ENCODE measurements around the gene KCNMA1.

KCNMA1 gene

DNA sequence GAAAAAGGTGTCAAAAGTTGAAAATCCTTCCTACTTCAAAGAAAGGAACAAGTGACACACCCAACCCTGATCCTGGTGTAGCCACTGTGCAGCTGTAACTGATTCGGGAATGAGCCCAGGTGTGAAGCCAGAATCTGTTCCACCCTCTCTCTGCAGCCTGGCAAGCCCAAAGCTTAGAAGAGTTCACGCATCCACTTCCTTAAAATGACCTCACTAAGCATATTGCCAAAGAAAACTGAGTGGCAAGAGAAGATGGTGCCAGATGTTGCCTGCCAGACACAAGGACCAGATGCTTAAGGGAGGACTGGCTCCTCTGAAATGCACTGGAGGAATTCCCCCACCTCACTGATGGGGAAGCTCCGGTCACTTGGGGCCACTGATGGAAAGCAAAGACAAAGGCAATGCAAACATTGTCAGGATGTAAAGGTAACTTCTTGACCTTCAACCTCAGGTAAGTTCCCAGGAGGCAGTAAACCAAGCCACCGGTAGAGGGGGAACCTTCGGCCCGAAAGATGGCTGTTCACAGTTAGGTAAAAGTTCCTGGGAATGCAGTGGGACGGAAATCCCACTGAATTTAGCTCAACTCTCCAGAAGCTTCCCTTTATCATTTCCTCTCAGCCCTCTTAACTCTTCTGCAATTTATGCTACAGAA is 554.9 kb downstream of the KCNMA1 start:
- DNase-seq, result no peak

DNA sequence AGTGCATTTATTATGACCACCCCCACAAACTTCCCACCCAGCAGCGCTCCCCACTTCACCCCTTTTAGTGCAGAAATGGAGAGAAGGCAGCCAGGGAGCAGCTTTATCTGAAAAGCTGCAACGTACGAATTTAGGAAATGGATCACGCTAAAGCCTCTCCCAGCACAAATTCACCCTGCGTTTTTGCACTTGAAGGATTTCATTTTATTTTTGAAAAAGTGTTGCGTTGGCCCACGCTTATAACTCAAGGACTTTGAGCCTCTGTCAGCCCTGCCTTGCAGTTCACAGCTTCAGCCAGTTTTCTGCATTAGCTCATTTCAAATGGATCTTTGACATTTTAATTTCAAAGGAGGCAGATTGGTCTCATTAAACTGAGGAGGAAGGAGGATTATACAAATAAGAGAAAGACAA is 556.1 kb downstream of the KCNMA1 start:
- DNase-seq, result no peak

DNA sequence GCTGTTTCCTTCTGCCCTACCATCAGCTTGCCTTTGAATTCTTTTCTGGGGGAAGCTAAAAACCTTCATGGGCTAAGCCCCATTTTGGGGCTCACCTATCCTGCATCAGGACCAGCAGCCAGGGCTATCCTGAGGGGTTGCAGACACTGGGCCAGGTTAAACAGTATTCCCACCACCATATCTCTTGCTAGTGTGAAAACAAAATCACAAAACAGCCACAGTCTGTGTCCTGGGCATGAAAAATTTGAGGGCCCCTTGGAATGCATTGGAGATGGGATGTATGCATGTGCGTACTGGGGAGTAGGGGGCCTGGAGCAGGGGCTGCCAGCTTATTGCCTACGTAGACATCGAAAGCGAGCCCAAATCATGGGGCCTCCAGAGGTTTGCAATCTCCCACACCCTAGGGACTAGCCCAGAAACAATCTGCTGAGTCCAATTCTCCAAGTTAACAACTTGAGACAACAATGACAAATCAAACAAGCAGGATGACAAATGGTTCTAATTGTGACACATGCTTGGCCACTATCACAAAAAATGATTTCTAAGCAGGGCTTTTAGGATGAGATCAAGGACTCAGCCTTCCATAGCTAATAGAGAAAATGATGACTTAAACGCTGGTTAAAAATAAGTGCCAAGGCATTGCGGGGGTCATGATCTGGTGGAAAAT is 557.1 kb downstream of the KCNMA1 start:
- DNase-seq, result no peak

DNA sequence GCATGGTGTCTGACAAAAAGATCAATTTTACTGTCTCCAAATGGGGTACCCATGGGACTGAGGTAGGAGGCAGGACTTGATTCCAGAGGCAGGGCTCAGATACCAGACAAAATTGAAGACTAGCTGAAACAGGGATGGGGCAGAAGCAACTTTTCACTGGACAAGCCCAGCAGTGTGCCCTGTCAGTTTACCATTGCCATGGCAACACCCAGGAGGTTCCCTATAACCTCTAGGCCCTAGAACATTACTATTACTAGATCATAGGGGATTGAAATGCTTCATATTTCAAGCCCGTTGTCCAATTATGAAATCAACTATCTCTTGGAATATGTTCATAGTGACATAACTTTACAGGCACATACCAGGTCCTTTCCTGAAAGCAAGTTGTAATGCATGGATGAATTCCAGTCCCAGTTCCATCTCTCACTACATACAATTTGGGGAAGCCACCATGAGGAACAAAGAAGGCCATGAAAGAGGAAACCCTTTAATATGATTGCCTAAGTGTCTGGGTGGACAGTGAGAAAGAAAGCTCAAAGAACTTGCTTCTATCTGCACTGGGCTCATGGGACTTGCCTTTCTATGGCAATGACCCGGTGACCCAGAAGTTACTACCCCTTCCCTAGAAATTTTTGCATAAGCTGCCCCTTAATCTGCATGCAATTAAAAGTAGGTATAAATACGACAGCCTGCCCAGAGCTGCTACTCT is 557.9 kb downstream of the KCNMA1 start:
- no peak for DNase-seq

DNA sequence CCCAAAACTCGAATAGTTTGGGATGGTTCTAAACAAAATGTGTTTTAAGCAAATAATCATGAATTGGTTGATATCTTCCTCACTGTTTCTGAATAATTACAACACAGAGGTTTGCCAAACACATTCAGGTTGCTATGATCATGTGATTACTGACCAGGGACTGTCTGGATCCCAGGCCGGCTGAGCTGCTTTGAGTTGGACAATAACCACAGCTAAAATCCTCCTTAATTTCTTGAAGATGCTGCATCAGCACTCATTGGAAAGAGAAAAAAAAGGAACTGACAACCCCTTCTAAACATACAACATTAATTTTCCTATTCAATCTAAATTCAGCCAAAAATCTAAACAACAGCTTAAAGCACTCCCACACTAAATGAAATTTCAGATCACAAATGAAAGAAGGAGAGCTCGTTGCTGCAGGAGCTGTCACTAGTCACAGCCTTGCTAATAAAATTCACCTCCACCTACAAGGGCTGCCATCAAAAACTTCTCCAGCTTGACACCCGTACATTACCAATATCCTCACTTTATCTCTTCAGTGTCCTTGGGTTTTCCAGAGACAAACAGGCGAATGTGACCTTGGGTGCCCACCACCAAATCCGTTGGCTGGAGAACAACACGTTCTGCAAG is 560.2 kb downstream of the KCNMA1 start:
- DNase-seq, result no peak

DNA sequence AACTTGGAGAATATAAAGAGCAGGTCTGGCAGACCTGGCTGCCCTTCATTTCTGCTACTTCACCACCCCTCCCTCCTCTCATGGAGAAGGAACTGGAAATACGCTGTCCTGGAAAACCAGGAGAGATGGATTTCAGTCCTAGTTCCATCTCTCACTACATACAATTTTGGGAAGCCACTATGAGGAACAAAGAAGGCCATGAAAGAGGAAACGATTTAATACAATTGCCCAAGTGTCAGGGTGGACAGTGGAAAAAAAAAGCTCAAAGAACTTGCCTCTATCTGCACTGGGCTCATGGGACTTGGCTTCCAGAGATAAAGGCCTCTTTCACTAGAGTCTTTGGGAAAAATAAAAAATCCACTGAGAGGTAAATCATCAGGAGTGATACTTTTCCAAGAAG is 561.7 kb downstream of the KCNMA1 start:
- DNase-seq, result no peak

DNA sequence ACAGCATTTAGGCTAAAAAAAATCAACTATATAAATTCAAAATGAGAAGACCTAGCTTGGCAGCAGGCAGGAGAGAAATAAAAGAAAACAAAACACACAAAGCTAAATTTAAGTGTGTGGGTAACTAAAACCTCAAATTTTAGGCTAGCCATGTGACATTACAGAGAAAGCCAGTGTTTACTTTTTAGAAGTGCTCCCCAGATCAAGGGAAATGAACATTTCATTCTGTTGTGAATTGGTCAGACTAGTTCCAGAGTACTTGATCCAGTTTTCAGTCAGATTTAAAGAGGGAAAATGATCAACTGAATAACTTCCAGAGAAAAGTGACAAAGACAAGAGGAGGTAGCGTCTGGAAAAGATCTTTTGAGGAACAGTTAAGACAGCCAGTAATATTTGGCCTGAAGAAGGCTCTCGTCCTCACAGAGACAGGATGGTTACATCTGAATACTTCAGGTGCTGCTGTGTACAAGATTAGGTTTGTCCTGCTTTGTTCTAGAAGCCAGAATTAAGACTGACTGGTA is 563.4 kb downstream of the KCNMA1 start:
- no peak for DNase-seq

DNA sequence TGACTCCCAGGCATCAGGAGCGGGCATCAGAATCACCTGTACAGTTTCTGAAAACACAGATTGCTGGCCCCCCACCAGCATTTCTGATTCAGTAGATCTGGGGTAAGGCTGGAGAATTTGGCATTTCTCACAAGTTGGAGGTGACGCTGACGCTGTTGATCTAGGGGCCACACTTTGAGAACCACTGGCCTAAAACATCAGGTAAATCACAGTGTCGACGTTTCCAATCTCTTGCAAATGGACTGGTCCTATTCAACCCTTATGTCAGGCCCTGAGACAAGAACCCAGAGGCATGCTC is 564.0 kb downstream of the KCNMA1 start:
- DNase-seq, result no peak

DNA sequence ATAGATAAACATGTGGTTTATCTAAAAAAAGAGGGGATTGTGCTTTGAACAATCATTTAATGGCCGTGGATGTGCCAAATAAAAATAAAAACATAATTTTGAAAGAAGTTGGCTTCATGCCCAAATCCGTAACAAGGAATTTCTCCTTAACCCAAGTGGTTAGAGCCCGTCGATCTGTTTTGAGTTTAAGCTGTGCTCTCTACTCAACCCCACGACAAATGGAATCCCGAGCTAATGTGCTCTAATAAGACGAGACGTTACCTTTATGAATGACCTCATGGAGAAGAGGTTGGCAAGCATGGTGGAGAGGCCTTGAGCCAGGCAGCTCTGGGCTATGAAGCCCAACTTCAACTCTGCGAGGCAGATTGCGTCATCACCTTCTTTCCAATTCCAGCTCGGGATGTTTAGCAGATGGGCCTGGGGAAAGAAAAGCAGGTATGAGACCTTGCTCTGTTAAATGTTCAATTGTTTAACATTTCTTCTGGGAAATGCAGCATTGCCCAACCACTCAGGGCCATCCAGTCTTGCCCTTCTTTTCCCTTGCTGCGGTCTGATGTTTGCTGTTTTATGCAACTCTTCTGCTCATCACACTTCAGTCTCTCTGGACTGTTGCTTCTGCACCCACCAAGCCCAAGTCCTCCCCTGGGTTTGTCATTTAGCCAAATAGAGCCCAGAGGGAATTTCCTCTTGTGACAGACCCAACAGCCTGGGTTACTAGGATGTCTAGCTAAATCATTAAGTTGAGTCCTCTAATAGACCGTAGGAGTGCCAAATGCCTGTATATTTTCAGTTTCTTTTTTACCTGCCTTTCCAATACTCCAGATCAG is 564.6 kb downstream of the KCNMA1 start:
- DNase-seq, result no peak

DNA sequence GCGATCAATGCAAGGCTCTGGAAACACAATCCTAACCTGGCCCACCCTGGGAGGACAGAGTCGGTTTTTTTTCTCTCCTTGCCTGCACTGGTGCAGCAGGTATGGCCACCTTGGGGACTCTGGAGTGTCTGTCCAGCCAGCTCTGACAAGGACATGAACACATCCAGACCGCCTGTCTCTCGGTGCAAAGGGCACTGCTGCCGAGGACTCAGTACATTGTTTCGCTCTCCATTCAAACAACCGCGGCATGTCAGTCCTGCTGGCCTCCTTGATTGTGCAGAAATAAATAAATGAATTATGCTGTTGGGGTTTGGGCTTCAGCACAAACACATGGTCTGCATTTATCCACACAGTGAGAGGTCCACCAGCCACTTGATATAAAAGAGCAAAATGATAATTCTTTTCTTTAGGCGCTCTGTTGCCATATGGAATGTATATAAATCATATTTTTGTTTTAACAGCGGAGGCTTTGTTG is 565.2 kb downstream of the KCNMA1 start:
- DNase-seq, result no peak

DNA sequence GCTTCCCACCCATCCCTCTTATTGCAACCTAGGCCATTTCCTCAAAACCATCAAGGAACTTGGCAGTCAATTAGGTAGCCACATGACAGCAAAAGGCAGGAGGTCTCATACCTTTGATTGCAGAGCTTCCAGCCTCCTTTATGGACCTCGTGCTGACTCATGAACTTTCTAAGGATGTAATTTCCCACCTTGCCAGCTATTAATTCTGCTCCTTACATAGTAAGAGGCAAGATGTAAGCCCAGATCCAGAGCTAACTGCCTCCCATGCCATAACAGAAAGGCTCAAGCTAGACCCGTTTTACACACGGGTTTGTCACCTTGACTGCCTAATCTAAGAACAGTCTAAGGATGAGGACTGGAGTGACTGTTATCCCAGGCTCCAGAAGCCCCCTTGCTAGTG is 565.7 kb downstream of the KCNMA1 start:
- no peak for DNase-seq

DNA sequence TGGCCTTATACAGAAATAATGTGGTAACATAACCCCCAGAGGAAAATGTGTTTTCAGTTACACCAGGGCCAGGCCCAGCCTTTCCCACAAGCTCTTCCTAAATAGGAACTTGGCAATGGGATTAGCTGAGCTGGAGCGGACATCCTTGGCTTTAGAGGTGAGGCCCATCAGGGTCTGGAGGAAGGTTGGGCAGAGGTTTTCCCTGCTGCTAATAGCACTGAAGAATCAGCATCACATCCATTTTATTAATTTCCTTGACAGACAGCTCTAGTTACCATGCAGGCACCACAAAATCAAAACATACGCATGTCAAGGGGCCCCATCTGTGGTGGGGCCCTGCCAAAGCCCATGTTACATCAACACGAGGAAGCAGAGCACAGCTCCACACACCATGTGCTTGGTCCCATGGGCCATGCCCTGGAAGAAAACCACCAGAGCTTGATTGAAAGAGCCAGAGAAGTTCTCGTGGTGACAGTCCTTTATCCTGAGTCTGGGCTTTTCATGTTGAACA is 566.6 kb downstream of the KCNMA1 start:
- DNase-seq, result no peak

DNA sequence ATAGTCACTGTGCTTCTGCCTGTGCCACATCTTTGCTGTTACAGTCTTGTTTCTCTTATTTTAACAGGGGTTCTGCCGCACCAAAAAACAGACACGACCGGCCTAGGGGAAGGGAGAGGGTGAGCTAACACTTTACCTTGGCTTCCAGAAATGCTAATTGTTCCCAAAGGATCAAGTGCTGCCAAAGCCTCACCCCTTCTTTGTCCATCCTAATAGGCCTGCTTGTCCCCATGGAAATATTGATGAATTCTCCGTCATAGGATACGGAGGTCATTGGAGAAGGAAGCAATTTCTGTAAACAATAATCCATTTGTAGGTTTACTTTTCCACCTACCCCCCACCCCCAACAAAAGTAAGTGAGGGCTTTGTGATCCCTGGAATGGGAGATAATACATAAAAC is 567.3 kb downstream of the KCNMA1 start:
- no peak for DNase-seq

DNA sequence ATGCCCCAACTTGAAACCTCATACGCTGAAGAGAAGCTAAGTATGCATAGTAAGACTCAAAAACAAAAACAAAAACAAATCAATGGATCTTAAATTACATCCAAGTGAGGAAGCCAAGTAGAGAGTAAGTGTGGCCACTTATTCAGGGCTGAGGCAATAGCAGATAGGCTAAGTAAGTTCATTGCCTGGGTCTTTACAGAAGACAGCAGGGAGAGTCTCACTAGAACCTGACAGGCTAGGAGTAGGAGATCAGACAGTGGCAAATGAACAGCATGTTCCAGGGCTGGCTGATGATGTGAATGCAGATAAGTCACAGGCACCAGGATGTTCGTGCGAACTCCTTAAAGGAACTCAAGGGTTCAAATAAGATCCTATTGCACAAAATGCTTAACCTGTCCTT is 568.6 kb downstream of the KCNMA1 start:
- no peak for DNase-seq

DNA sequence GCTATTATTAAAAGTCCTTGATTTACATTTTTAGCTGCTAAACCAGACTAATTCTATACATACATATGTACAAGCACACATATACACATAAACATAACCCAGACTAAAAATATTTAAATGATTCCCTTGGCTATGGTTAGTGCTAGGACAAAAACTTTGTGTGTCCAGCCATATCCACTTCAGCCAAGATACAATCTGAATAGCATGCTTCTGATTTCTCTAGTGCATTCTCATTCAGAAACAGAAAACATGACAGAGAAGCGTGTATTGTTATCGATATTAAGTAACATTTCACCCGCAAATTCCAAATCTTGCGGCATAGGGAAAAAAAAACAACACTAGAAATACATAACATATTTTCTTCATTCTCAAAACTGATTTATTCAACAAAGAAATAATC is 569.3 kb downstream of the KCNMA1 start:
- no peak for DNase-seq

DNA sequence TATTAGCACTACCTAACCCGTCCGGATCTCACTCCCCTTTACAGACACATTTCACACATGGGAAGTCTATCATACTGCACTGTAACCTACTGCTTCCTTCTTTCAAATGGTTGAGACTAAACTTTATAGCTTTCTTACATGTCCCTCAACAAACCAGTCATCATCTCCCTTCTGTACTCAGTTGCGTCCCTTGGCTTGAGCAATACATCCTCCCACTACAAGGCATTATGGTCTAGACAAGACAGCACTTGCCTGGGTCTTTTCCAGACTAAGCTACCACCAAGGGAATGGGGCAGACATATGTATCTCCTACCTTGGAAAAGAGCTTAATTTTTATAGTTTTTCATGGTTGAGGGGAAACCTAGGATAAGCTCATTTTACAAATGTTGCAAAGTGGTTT is 575.2 kb downstream of the KCNMA1 start:
- DNase-seq, result no peak

DNA sequence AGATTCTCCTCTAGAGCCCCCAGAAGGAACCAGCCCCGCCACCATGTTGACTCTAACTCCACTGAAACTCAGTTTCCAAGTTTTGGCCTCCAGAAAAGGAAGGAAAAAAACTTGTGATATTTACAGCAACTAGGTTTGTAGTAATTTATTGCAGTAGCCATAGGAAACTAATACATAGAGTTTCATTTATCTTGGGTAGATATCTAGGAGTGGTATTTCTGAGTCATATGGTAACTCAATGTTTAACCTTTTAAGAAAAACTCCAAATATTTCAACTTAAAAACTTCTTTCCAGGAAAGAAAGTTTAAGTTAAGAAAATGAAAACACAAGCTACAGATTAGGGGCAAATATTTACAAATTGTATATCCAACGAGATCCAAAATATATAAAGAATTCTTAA is 576.7 kb downstream of the KCNMA1 start:
- DNase-seq, result no peak

DNA sequence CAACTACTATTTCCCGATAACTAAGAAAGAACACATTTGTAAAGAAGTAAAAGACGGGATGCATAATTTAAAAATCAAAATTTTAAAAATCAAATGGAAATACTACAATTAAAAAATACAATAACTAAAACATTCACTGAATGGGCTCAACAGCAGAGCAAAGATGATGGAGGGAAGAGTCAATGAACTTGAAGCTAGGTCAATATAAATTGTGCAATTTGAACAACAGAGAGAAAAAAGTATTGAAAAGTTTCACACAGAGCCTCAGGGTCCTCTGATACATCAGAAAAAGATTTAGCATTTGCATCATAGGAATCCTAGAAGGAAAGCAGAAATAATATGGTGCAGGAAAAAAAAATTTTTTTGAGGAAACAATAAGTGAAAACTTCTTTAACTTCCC is 581.0 kb downstream of the KCNMA1 start:
- no peak for DNase-seq

DNA sequence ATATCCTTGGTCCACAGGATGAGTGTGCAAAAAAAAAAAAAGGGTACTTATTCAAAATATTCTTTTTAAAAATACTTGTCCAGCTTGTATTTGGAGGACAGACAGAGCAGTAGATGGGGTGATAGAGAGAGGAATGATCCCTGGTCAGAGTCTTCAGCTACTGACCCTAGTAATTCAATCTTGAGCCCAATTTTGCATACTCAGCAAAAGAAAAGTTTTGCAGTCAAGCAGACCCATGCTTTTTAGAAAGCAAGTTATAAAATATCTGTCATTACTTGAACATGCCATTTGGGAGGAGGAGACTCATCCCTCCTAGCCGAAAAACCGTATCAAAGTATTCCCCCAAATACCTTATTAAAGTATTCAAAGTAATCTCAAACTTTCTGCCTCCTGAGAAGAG is 585.0 kb downstream of the KCNMA1 start:
- DNase-seq, result no peak

DNA sequence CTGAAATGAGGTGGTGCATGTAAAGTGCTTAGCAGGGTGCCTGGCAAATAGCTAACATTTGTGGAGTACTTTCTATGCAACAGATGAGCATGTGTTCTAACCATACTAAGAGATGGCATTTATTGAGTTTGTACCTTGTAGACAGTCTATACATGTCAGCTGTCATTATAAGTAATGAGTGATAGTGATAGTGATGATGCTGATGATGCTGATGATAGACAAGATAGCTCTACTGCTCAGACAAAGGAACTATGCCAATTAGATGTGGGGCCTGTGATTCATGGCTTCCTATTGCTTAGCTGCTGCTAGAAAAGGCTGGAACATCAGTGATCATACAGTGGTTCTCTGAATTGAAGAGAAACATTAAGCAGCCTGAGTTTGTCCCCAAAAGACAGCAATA is 585.8 kb downstream of the KCNMA1 start:
- no peak for DNase-seq

DNA sequence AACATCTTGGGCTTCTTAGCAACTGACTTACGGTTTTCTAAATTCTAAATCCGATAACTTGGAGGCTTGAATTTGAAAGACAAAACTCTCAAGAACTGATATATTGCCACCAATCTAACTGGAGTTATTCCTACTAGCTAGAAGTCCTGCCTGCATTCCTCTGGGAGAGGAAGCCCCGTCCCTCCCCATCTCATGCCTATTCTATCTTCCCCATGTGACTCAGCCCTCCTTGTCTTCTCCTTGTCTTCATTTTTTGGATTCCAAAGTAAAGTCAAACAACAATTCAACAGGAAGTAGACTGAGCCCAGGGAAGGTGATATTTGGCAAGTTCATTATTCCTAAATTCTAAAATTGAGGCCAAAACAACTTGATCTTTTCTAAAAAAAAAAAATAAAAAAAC is 587.7 kb downstream of the KCNMA1 start:
- no peak for DNase-seq

DNA sequence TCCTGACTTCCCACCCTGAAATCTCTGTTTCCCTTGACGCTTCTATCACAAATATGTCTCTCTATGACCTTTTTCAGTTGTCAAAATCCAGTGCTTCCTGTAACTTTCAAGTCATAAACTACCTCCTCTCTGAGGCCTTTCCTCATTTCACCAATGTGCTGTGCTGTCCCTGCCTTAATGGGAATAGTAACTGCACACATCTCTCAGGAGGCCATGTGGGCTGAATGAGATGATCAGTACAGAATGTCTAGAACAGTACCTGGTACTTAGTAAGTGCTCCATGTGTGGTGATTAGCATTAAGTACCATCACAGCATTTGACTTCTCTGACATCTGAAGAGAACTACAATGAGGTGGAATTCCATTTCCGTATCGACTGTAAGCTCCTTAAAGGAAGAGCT is 588.5 kb downstream of the KCNMA1 start:
- DNase-seq, result no peak

DNA sequence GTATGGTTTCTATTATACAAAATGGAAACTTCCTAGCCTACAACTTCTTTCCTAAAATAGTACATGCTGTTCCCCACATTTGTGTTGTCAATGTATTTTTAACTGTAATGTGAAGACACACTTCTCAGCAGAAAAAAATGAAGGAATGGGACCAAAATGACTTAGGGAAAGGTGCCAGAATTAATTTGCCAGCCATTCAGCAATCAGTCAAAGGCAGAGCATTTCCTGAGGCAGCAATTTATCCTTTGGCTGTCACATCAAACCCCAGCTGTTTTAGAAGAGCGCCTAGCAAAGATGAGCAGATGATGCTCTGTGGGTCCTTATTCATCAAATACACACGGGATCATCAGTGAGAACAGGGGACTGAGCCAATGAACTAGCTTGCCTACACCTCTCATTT is 592.5 kb downstream of the KCNMA1 start:
- no peak for DNase-seq

All from stimulated activated naive CD4-positive, alpha-beta T cell treated with Interleukin-2 at 50 U/mL for 16 hours (primary cell).